ENCODE data around the gene HOXD10. TPM values are rescaled to one million over a fixed set of nuclear protein-coding genes. Genes with fewer than 3 reads are reported as not detected.

Gene HOXD10
- total RNA-seq: not detected in 2 replicates

DNA sequence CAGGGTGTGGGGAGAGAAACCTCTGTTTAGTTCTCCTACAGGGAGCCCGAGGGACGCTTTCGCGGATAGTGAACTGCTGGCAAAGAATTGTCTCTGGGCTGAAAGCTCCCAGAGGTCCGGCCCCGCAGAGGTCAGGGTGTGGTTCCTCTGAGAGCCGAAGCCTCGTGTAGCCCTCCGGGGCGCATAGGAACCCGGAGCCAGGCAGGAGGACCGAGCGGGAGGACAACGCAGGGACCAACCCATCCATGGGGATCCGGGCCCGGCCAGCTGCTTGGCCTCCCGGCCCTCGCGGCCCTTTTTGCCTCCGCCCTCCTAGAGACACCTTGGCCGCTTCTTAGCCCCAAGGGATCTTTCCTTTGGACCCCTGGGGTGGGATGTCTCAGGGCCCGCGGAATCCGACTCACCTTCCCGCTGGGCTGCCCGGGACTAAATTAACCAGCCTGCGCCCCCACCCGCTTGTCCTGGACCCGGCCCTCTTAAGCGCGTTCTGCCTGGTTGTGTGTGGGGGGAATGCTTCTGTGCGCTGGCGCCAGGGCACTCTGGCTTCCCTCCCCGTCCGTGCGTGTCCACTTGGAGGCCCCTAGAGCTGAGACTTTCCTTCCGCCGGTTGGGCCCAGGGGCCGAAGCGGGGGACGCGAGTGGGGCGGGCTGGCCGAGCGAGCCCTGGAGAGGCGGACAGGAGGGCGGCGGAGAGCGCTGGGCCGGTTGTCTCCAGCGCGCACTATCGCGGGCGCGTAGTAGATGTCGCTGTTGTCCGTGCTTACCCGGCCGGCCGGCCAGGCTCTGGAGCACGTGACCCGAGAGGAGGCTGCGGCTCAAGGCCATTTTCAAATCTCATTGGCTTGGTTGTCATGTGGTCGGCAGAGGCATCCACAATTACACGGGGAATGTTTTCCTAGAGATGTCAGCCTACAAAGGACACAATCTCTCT is at the start of gene HOXD10:
Gene HOXD10 (plus strand): TSS at position 896 of the 931 bp plus-strand sequence. CDS start 56 bp downstream, outside the sequence.

GRCh38 chr2:176083796-176084261 is 32.7 kb upstream of the HOXD10 start, which contains the start of gene EVX2:
Gene EVX2 (minus strand): TSS chr2:176083962. CDS start chr2:176083776, 186 bp downstream.

GRCh38 chr2:176092270-176093144 is 24.1 kb upstream of the HOXD10 start, which contains the start of gene HOXD13:
Gene HOXD13 (plus strand): TSS chr2:176092721. CDS start chr2:176092891, 170 bp downstream.

GRCh38 chr2:176099728-176100546 is 16.6 kb upstream of the HOXD10 start, which contains the start of gene HOXD12:
Gene HOXD12 (plus strand): TSS chr2:176099795. CDS start chr2:176099802, 7 bp downstream.

DNA sequence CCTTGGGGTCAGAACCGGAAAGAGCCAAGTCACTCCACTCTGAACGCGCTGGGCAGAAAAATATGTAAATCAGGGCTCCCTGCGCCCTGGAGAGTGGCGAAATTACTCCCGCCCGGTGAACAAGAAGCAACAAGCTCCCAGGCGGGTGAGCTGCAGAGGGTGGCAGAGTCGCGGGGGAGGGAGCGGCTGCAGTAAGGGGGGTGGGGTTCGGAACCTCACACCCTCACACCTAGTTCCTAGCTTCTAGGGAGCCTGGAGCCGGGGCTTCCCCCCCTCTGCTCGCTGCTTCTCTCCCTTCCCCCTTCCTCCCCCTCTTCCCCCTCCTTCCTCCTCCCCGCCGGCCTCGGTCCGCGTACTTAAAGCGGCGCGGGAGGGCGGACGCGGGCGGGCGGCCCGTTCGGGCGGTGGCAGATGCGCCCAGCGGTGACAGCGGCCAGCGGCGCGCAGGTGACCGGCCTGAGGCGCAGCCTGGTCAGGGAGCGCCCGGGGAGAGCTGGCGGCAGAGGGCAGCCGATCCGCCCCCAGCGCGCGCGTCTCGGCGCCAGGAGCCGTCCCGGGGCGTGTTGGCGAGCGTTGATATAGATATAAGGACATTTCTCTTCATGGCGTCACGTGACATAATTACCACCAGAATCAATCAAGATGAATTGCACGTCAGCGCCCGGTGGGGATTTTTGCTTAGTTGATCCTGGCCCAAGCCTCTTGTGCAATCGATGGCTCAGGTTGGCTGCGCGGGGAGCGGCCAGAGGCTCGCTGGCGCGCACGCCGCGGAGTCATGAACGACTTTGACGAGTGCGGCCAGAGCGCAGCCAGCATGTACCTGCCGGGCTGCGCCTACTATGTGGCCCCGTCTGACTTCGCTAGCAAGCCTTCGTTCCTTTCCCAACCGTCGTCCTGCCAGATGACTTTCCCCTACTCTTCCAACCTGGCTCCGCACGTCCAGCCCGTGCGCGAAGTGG is 9.7 kb upstream of the HOXD10 start, which contains the start of gene HOXD11:
Gene HOXD11 (plus strand): TSS at position 700 of the 959 bp plus-strand sequence. CDS start 76 bp downstream, at position 776.

GRCh38 chr2:176122683-176123410 is 6.3 kb downstream of the HOXD10 start, which contains the start of gene HOXD9:
Gene HOXD9 (plus strand): TSS chr2:176122719. CDS start chr2:176122769, 50 bp downstream.

GRCh38 chr2:176128982-176129796 is 12.6 kb downstream of the HOXD10 start, which contains the start of gene HOXD8:
Gene HOXD8 (plus strand): TSS chr2:176129705. CDS start chr2:176130367, 662 bp downstream.

GRCh38 chr2:176151442-176152287 is 35.1 kb downstream of the HOXD10 start, which contains the start of gene HOXD4:
Gene HOXD4 (plus strand): TSS chr2:176151550. CDS start chr2:176151634, 84 bp downstream.

GRCh38 chr2:176156807-176157498 is 40.4 kb downstream of the HOXD10 start, which contains the start of gene HOXD3:
Gene HOXD3 (plus strand): TSS chr2:176157307. CDS start chr2:176169115, 11,808 bp downstream.

Other genes with a start within 250 kb of the HOXD10 start
- 20.8 and 26.6 TPM in 2 replicates for gene LNPK, start 114.5 kb upstream of the HOXD10 start, total RNA-seq
- not detected in 2 replicates for gene EVX2, start 32.8 kb upstream of the HOXD10 start, total RNA-seq
- not detected in 2 replicates for gene HOXD13, start 24.1 kb upstream of the HOXD10 start, total RNA-seq
- not detected in 2 replicates for gene HOXD12, start 17.0 kb upstream of the HOXD10 start, total RNA-seq
- not detected in 2 replicates for gene HOXD11, start 9.5 kb upstream of the HOXD10 start, total RNA-seq
- gene HOXD9, start 5.9 kb downstream of the HOXD10 start, total RNA-seq: not detected in 2 replicates
- not detected in 2 replicates for gene HOXD8, start 12.9 kb downstream of the HOXD10 start, total RNA-seq
- gene HOXD4, start 34.8 kb downstream of the HOXD10 start, total RNA-seq: not detected in 2 replicates
- gene HOXD3, start 40.5 kb downstream of the HOXD10 start, total RNA-seq: not detected in 2 replicates
- gene HOXD1, start 71.9 kb downstream of the HOXD10 start, total RNA-seq: not detected in 2 replicates
- gene MTX2, start 152.7 kb downstream of the HOXD10 start, total RNA-seq: 27.1 and 29.1 TPM in 2 replicates

Measured in epithelial cell of alveolus of lung (primary cell).